ENCODE measurements around the gene CCDC148.

The CCDC148 gene

GRCh38 chr2:158305501-158305900 lies 151.1 kb downstream of the CCDC148 start:
- H3K4me3 ChIP-seq (ENCODE audit: low read depth, low read length), result no peak overlapping the region

- no peak overlapping the region for H3K4me3 ChIP-seq (ENCODE audit: low read depth, low read length)
Measured at GRCh38 chr2:158300394-158300793, 156.2 kb downstream of the CCDC148 start.

- H3K4me3 ChIP-seq (ENCODE audit: low read depth, low read length), result no peak overlapping the region
Measured at GRCh38 chr2:158297606-158298005, 158.9 kb downstream of the CCDC148 start.

- H3K4me3 ChIP-seq (ENCODE audit: low read depth, low read length), result no peak overlapping the region
Measured at GRCh38 chr2:158297120-158297519, 159.4 kb downstream of the CCDC148 start.

- H3K4me3 ChIP-seq (ENCODE audit: low read depth, low read length), result no peak overlapping the region
Measured at GRCh38 chr2:158293722-158294121, 162.8 kb downstream of the CCDC148 start.

GRCh38 chr2:158291544-158292180 lies 164.9 kb downstream of the CCDC148 start:
- no peak overlapping the region for H3K4me3 ChIP-seq (ENCODE audit: low read depth, low read length)

- no peak overlapping the region for H3K4me3 ChIP-seq (ENCODE audit: low read depth, low read length)
Measured at GRCh38 chr2:158290225-158290624, 166.3 kb downstream of the CCDC148 start.

- no peak overlapping the region for H3K4me3 ChIP-seq (ENCODE audit: low read depth, low read length)
Measured at GRCh38 chr2:158276619-158277471, 179.7 kb downstream of the CCDC148 start.

GRCh38 chr2:158273791-158274190 lies 182.8 kb downstream of the CCDC148 start:
- no peak overlapping the region for H3K4me3 ChIP-seq (ENCODE audit: low read depth, low read length)

GRCh38 chr2:158270536-158270935 lies 186.0 kb downstream of the CCDC148 start:
- H3K4me3 ChIP-seq (ENCODE audit: low read depth, low read length), result no peak overlapping the region

GRCh38 chr2:158269143-158269542 lies 187.4 kb downstream of the CCDC148 start:
- H3K4me3 ChIP-seq (ENCODE audit: low read depth, low read length), result no peak overlapping the region

GRCh38 chr2:158266111-158266510 lies 190.4 kb downstream of the CCDC148 start:
- H3K4me3 ChIP-seq (ENCODE audit: low read depth, low read length), result no peak overlapping the region

- H3K4me3 ChIP-seq (ENCODE audit: low read depth, low read length), result no peak overlapping the region
Measured at GRCh38 chr2:158255257-158255656, 201.3 kb downstream of the CCDC148 start.

GRCh38 chr2:158253170-158253569 lies 203.4 kb downstream of the CCDC148 start:
- no peak overlapping the region for H3K4me3 ChIP-seq (ENCODE audit: low read depth, low read length)

GRCh38 chr2:158251356-158251755 lies 205.2 kb downstream of the CCDC148 start:
- no peak overlapping the region for H3K4me3 ChIP-seq (ENCODE audit: low read depth, low read length)

GRCh38 chr2:158243392-158243791 lies 213.2 kb downstream of the CCDC148 start:
- H3K4me3 ChIP-seq (ENCODE audit: low read depth, low read length), result no peak overlapping the region

GRCh38 chr2:158242280-158242679 lies 214.3 kb downstream of the CCDC148 start:
- H3K4me3 ChIP-seq (ENCODE audit: low read depth, low read length), result no peak overlapping the region

GRCh38 chr2:158240975-158241374 lies 215.6 kb downstream of the CCDC148 start:
- no peak overlapping the region for H3K4me3 ChIP-seq (ENCODE audit: low read depth, low read length)

GRCh38 chr2:158239271-158239670 lies 217.3 kb downstream of the CCDC148 start:
- H3K4me3 ChIP-seq (ENCODE audit: low read depth, low read length), result no peak overlapping the region

- no peak overlapping the region for H3K4me3 ChIP-seq (ENCODE audit: low read depth, low read length)
Measured at GRCh38 chr2:158234497-158234896, 222.1 kb downstream of the CCDC148 start.

GRCh38 chr2:158232476-158232875 lies 224.1 kb downstream of the CCDC148 start:
- H3K4me3 ChIP-seq (ENCODE audit: low read depth, low read length), result no peak overlapping the region

- H3K4me3 ChIP-seq (ENCODE audit: low read depth, low read length), result no peak overlapping the region
Measured at GRCh38 chr2:158228943-158229508, 227.5 kb downstream of the CCDC148 start.

Measured in iPS-11a (cell line).